ENCODE data around the gene TLE1. TPM values are rescaled to one million over a fixed set of nuclear protein-coding genes. Genes with fewer than 3 reads are reported as not detected.
A peak's percentile ranks its signal among the peaks of the same experiment; 100 is the strongest.

The TLE1 gene
- total and polyA plus RNA-seq, 2 of the 4 experiments (the other 2 are of a cell fraction), result 36.0 to 51.0 TPM

DNA sequence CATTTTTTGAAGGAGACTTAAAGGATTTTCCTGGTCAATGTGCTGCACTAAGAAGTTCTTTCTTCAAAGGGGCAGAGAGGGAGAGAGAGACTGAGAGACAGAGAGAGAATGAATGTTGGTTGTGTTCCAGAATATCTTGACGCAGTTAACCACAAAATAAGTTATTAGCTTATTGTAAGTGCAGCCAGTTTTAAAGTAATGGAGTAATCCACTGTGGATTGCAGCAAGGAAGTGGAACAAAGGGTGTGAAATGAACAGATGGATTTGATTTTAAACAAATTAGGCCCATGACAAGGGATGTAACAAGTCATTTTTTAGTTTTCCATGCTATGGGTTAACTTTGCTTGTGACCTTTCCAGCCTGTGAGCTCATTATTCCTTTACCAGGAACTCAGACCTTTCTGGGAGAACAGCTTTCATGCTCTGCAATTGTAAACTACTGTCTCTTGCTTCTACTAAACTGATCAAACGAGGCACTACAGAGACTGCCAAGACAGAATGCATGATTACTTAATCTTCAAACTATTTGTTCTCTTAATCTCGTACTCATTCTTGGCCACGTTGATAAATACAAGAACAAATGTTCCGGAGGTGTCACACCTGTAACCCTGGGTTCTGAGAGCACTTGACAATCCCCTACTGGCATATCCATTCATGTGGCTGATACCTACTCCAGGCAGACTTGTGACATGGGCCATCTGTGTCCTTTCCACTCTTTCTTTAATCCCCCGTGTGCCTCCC, 131.1 kb downstream of the TLE1 start:
- TF ChIP-seq, protein P1, sequence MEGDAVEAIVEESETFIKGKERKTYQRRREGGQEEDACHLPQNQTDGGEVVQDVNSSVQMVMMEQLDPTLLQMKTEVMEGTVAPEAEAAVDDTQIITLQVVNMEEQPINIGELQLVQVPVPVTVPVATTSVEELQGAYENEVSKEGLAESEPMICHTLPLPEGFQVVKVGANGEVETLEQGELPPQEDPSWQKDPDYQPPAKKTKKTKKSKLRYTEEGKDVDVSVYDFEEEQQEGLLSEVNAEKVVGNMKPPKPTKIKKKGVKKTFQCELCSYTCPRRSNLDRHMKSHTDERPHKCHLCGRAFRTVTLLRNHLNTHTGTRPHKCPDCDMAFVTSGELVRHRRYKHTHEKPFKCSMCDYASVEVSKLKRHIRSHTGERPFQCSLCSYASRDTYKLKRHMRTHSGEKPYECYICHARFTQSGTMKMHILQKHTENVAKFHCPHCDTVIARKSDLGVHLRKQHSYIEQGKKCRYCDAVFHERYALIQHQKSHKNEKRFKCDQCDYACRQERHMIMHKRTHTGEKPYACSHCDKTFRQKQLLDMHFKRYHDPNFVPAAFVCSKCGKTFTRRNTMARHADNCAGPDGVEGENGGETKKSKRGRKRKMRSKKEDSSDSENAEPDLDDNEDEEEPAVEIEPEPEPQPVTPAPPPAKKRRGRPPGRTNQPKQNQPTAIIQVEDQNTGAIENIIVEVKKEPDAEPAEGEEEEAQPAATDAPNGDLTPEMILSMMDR (conservative IDR thresholded peaks at IDR 0.05; ENCODE audit: low read depth, low read length), result no peak
- peak; percentile 5; the same call in 1 of the 2 replicates for TF ChIP-seq CEBPB (IDR thresholded peaks at IDR 0.05; ENCODE audit: low read depth, low read length)
- TF ChIP-seq, protein P2, sequence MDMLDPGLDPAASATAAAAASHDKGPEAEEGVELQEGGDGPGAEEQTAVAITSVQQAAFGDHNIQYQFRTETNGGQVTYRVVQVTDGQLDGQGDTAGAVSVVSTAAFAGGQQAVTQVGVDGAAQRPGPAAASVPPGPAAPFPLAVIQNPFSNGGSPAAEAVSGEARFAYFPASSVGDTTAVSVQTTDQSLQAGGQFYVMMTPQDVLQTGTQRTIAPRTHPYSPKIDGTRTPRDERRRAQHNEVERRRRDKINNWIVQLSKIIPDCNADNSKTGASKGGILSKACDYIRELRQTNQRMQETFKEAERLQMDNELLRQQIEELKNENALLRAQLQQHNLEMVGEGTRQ (IDR thresholded peaks at IDR 0.05; ENCODE audit: low read depth, low read length), result no peak
- TF ChIP-seq CHD1 (IDR thresholded peaks at IDR 0.05; ENCODE audit: low read depth, low read length), result no peak
- TF ChIP-seq MAZ (IDR thresholded peaks at IDR 0.05; ENCODE audit: borderline replicate concordance, low read depth, low read length), result no peak
- TF ChIP-seq NFE2L2 (IDR thresholded peaks at IDR 0.05; ENCODE audit: low read depth, low read length), result no peak
- TF ChIP-seq MAFK (IDR thresholded peaks at IDR 0.05; ENCODE audit: low read depth, low read length), result no peak
- H4K5ac ChIP-seq (ENCODE audit: low read depth, low read length), result peak overlapping the region; percentile 52
- H2AK5ac ChIP-seq (ENCODE audit: low read depth, low read length), result peak overlapping the region; percentile 86
- dilution Hi-C loops (cut with HindIII; ENCODE audit: low sequenced_read_pairs, unreplicated experiment), result no loop called here
- H4K20me1 ChIP-seq (ENCODE audit: insufficient read depth, low read length), result no peaks in the 10 kb centered on the region
- H3K4me1 ChIP-seq (ENCODE audit: control insufficient read depth, insufficient read depth, low read length), result peaks cover 25% of the 10 kb centered on the region
- H3K4me3 ChIP-seq (ENCODE audit: insufficient read depth, low read depth, low read length), result no peak overlapping the region
- peak overlapping the region; percentile 90 for H4K91ac ChIP-seq (ENCODE audit: insufficient read depth, low read depth, low read length)
- peak overlapping the region; percentile 73 for H2AK9ac ChIP-seq (replicated peaks; ENCODE audit: low read depth, low read length, poor library complexity)
- H3K9me1 ChIP-seq (ENCODE audit: insufficient read depth, low read length), result peaks cover 21% of the 10 kb centered on the region
- DNase-seq (peak; percentile 88), ATAC-seq (ENCODE audit: low read depth) (peak; percentile 64)
- peak overlapping the region; percentile 85; the same call in 2 of the 3 replicates for H2BK15ac ChIP-seq (ENCODE audit: low read depth, low read length)
- H3K4ac ChIP-seq (ENCODE audit: low read depth, low read length), result peak overlapping the region; percentile 90
- H3K36me3 ChIP-seq (ENCODE audit: control insufficient read depth, insufficient read depth, low read length), result no peaks in the 10 kb centered on the region
- peak overlapping the region; percentile 69 for H3K27ac ChIP-seq (ENCODE audit: insufficient read depth, low read length)
- peak overlapping the region; percentile 64 for H2AFZ ChIP-seq (replicated peaks; ENCODE audit: low read length, poor library complexity)
- ChIA-PET POLR2A (ENCODE audit: unreplicated experiment) (interaction anchor here (0.6 kb wide), 1 partner anchor 82 kb away, joined by 3 read pairs; no protein-coding TSS in a partner anchor), CTCF (interaction anchor here (0.6 kb wide), 1 partner anchor 120 kb away, joined by 3 read pairs; no protein-coding TSS in a partner anchor)
- in situ Hi-C loops (cut with MboI; ENCODE audit: low sequenced_read_pairs), result no loop called here
- peak overlapping the region; percentile 23 for H3K4me2 ChIP-seq (ENCODE audit: low read depth, low read length)
- no peaks in the 10 kb centered on the region for H3K27me3 ChIP-seq (ENCODE audit: control insufficient read depth, insufficient read depth, low read length)
- H3K18ac ChIP-seq (ENCODE audit: low read depth, low read length), result peak overlapping the region; percentile 96
- peak overlapping the region; percentile 79 for H3K14ac ChIP-seq (replicated peaks; ENCODE audit: low read depth, low read length)
- BruUV-seq (replicated peaks), result no TSS peak
- peak overlapping the region; percentile 96 for H2BK120ac ChIP-seq (ENCODE audit: low read depth, low read length)
- no peaks in the 10 kb centered on the region for H3K9me3 ChIP-seq (ENCODE audit: control insufficient read depth, insufficient read depth, low read length)
- H2BK5ac ChIP-seq (ENCODE audit: low read depth, low read length, poor library complexity, severe bottlenecking), result peak overlapping the region; percentile 61
- H3K9ac ChIP-seq (ENCODE audit: low read depth, low read length), result 0 out of 2 replicates have a peak overlapping the region, but pooled peaks have one; percentile 16
- peak overlapping the region; percentile 83 for H3K23ac ChIP-seq (ENCODE audit: low read depth, low read length)
- H2BK20ac ChIP-seq (ENCODE audit: low read depth, low read length), result peak overlapping the region; percentile 97
- peak overlapping the region; percentile 14 to 84; a peak in 3 of 4 replicates for H4K8ac ChIP-seq (ENCODE audit: low read depth in 2 of 2, low read length in 2 of 2)
- no peaks in the 10 kb centered on the region for H3K79me1 ChIP-seq (ENCODE audit: low read depth in 1 of 2, low read length in 2 of 2)
- WGBS, 2 experiments (ENCODE audit: extremely low coverage in 2 of 2, insufficient read length in 1 of 2), result 5% methylated on average over 4 of the region's 6 CpGs; no CpG with 5 or more reads in 1 of the 2 experiments
- H3K56ac ChIP-seq (ENCODE audit: extremely low read depth, insufficient read depth, low read length), result 0 out of 2 replicates have a peak overlapping the region, but pooled peaks have one; percentile 59
- intact Hi-C loops (cut with micrococcal nuclease), result loop anchor here (2.0 to 5.0 kb wide), 2 partner anchors 77 to 166 kb away; no protein-coding TSS in a partner anchor

Data from IMR-90 (cell line).